Omental fat pad (tissue), 4 donors: Measurements from ENCODE around the gene GNB5. TPM values are rescaled to one million over a fixed set of nuclear protein-coding genes. Genes with fewer than 3 reads are reported as not detected.

Experiments
- ATAC-seq: fragments of 150-250 bp; one replicate; pipeline ENCODE4 v1.9.1; 2016; ENCODE audit warnings: mild to moderate bottlenecking, moderate library complexity; ENCODE audit not compliant: low FRiP score
- DNase-seq: peaks from one replicate; pipeline ENCODE4 v3.0.0-alpha.2; 2019; ENCODE audit warnings: low spot score
- CTCF ChIP-seq, 3 donors: fragments of 450-650 bp; IDR thresholded peaks; one replicate each; pipeline ENCODE4 v1.5.1; 2016 to 2017; ENCODE audit warnings: antibody characterized with exemption in 3 of 3, mild to moderate bottlenecking in 3 of 3, moderate library complexity in 2 of 3
- total RNA-seq, 4 donors: library from RNA; depleted of rRNA; stranded (reverse); fragments of >200 nt; gene quantifications; one replicate each; pipeline ENCODE4 v1.1.0, GENCODE V29; 2016

GNB5 gene
- total RNA-seq, 4 donors from 2014 or later, result 17.2 to 27.1 (median 19.3) TPM

DNA sequence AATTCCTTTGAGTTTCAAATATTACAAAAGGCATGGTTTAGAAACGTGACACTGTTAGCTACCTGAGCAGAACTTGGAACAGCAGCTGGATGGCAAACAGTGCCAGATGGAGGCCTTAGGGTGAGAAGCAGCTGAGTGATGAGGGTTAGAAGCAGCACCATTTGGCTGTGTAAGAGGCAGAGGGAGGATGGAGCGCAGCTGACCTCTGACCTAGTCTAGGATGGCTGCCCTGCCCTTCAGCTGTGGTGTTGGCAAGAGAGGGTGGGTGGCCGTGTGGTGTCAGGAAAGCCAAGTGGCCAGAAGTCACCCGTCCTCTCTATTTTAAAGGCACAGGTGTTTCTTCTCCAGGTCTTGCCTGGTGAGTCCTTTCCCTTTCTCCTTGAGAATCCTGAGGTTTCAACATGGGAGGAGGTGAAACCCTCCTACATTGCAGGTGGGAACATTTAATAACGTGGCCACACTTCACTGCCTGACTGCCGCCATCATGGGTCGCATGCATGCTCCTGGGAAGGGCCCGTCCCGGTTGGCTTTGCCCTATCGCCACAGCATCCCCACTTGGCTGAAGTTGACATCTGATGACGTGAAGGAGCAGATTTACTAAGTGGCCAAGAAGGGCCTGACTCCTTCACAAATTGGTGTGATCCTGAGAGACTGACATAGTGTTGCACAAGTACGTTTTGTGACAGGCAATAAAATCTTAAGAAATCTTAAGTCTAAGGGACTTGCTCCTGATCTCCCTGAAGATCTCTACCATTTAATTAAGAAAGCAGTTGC, 96.2 kb downstream of the GNB5 start:
- no peak for TF ChIP-seq CTCF (IDR thresholded peaks at IDR 0.05)
- DNase-seq (no peak), ATAC-seq (no peak)

DNA sequence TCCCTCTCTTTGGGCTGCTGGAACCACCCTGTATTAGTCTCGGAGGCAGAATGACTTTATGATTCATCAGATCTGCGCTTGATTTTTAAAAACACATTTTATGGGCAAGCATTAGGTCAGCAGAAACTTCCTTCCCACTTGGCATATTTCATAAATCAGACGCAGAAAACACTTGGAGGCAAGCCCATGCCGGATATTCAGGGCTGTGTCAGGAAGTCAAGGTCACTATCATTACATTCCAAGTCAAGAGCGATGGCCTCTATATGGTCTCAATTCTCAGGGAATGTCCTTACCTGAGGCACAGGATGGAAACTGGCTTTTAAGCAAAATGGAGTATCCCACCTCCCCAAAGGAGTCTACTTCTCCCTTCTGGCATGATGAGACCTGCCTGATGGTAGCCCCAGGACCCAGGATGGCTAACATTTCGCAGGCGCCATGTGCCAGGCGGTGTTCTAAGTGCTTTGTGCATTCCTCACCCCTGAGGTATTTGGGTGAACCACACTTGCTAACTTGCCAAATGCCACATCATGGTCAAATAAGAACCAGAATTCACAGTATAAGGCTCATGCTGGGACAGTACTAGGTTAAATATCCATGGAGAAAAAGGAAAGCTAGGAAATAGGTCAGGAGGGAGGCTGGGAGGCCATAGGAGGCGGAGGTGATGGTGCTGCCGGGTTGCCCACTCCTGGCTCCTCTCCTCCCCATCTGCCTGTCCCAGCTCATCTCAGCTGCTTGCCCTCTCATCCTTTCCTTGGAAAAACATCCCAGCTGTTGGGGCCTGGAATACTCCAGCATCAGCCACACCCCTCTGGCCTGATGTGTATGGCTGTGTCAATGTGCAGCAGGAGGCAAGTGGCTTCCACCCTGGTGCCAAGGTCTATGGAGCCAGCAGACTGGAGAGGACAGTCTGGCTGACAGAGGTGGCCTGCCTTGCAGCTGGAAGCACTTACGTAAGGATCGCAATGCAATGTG, 97.4 kb downstream of the GNB5 start:
- TF ChIP-seq CTCF (IDR thresholded peaks at IDR 0.05), result no peak
- DNase-seq (no peak), ATAC-seq (peak; percentile 84)

DNA sequence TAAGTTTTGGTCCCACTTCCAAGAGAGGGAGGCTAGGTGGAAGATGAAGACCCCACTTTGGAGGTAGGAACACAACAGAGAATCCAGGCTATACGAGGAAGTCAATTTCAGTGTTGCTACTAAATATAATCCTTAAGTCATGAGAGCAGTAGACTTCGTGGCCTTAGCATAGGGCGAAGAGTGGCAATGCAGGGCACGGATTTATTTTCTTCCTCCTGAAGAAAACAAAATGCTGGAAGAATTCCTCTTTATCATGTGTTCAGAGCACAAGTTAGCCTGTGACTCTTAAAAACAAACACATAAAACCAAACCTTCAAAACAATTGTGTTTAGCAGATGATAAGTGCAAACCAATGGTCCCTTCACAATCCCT, 98.0 kb downstream of the GNB5 start:
- ATAC-seq, result no peak
- no peak for DNase-seq
- TF ChIP-seq CTCF (IDR thresholded peaks at IDR 0.05), result no peak

DNA sequence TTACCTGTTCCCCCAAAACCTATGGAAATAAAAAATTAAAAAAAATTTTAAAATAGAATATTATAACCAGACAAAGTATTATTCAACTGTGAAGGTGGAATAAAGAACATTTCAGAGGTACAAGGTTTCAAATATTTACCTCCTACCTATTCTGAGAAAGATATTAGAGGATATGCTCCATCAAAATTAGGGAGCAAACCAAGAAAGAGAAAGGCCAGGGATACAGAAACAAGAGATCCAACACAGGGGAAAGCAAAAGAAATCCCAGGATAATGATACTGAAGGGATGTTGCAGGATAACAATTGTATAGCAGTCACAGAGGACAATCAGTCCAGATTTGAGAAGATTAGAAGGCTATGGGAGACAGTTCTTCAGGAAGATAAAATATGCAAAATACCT, 101.0 kb downstream of the GNB5 start:
- ATAC-seq, result no peak
- DNase-seq, result no peak
- TF ChIP-seq CTCF (IDR thresholded peaks at IDR 0.05), result no peak

- DNase-seq (no peak), ATAC-seq (no peak)
- no peak for TF ChIP-seq CTCF (IDR thresholded peaks at IDR 0.05)
Measured at GRCh38 chr15:52086011-52086786, 105.0 kb downstream of the GNB5 start.

- ATAC-seq (no peak), DNase-seq (no peak)
- no peak for TF ChIP-seq CTCF (IDR thresholded peaks at IDR 0.05)
Measured at GRCh38 chr15:52085299-52085698, 105.9 kb downstream of the GNB5 start.
